ENCODE results near the gene PLPPR4. TPM values are rescaled to one million over a fixed set of nuclear protein-coding genes. Genes with fewer than 3 reads are reported as not detected.

PLPPR4 gene
- total RNA-seq, 2 experiments from 2014 or later: not detected

DNA sequence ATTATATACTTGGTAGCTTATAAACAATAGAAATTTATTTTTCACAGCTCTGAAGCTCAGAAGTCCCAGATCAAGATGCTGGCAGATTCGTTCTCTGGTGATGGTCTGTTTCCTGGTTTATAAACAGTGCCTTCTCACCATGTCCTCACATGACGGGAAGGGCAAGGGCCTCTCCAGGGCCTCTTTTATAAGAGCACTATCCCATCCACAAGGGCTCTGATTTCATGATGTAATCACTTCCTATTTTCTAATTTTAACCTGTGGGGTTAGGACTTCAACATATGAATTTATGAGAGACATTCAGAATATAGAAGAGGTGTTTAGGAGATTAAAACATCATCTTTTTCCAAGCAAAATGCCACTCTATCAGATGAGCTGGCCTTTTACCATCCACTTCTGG lies 32.1 kb upstream of the PLPPR4 start:
- no peaks in the 10 kb centered on the region for H3K4me1 Mint-ChIP-seq (ENCODE audit: low read depth)
- H3K9me3 ChIP-seq (ENCODE audit: control insufficient read depth in 1 of 2, insufficient read depth in 1 of 2, low read length in 2 of 2): no peaks in the 10 kb centered on the region

DNA sequence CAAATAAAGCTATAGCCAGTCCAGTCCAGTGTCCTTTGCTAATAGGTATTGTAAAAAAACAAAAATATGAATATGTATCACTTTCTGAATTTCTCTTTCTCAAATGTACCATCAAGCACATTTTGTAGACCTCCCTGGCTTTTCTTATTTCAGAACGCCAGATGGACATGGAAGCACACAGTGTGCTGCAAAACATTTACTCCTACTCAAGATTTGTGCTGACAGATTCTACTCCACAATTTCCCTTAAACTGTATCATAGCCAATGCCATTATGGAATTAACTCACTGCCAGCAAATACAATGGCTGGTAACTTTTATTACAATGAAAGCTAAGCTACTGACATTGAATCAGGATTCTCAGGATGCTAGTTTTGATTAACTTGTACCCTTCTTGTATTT lies 30.8 kb upstream of the PLPPR4 start:
- ChIA-PET CTCF (no interaction called here), POLR2A (no interaction called here)
- Mint-ChIP-seq H3K9me3 (no peaks in the 10 kb centered on the region), H3K4me3 (no peak overlapping the region), H3K27ac (no peak overlapping the region), H3K4me1 (ENCODE audit: low read depth) (no peaks in the 10 kb centered on the region), H3K36me3 (ENCODE audit: low read depth) (no peaks in the 10 kb centered on the region), H3K27me3 (no peaks in the 10 kb centered on the region)
- DNase-seq (no peak), ATAC-seq (ENCODE audit: poor library complexity) (no peak)
- H3K4me3 ChIP-seq (ENCODE audit: low read length): no peak overlapping the region
- H3K4me1 ChIP-seq (ENCODE audit: insufficient read depth, low read length): no peaks in the 10 kb centered on the region
- intact Hi-C loops (cut with DNase I, micrococcal nuclease): no loop called here
- no peak for TF ChIP-seq CTCF (IDR thresholded peaks at IDR 0.05)
- H3K27me3 ChIP-seq (ENCODE audit: control insufficient read depth in 1 of 2, insufficient read depth in 2 of 2, low read length in 2 of 2): no peaks in the 10 kb centered on the region
- H3K27ac ChIP-seq (ENCODE audit: low read depth in 1 of 2, low read length in 2 of 2): no peak overlapping the region
- H3K9me3 ChIP-seq (ENCODE audit: control insufficient read depth in 1 of 2, insufficient read depth in 1 of 2, low read length in 2 of 2): no peaks in the 10 kb centered on the region
- H3K36me3 ChIP-seq (ENCODE audit: insufficient read depth, low read length): no peaks in the 10 kb centered on the region

More for the DNA sequence above, 32.1 kb upstream of the PLPPR4 start:
- ChIA-PET POLR2A (no interaction called here), CTCF (interaction anchor here (0.6 kb wide), 1 partner anchor 32 kb away, joined by 3 read pairs; the partner anchor contains the start of gene PLPPR4)
- Histone ChIP-seq H3K36me3 (ENCODE audit: insufficient read depth, low read length) (no peaks in the 10 kb centered on the region), H3K27me3 (ENCODE audit: control insufficient read depth in 1 of 2, insufficient read depth in 2 of 2, low read length in 2 of 2) (no peaks in the 10 kb centered on the region), H3K4me1 (ENCODE audit: insufficient read depth, low read length) (no peaks in the 10 kb centered on the region), H3K4me3 (ENCODE audit: low read length) (no peak overlapping the region), H3K27ac (ENCODE audit: low read depth in 1 of 2, low read length in 2 of 2) (no peak overlapping the region)
- no peak overlapping the region for H3K4me3 Mint-ChIP-seq
- H3K36me3 Mint-ChIP-seq (ENCODE audit: low read depth): no peaks in the 10 kb centered on the region
- DNase-seq: peak in 1 of 14 experiments; percentile 0
- no peaks in the 10 kb centered on the region for H3K27me3 Mint-ChIP-seq
- no peak overlapping the region for H3K27ac Mint-ChIP-seq
- ATAC-seq (ENCODE audit: poor library complexity): no peak
- no peaks in the 10 kb centered on the region for H3K9me3 Mint-ChIP-seq
- no peak for TF ChIP-seq CTCF (IDR thresholded peaks at IDR 0.05)
- intact Hi-C loops (cut with DNase I, micrococcal nuclease): no loop called here

- no peaks in the 10 kb centered on the region for H3K9me3 Mint-ChIP-seq
- no peaks in the 10 kb centered on the region for H3K4me1 Mint-ChIP-seq (ENCODE audit: low read depth)
- POLR2A ChIA-PET: no interaction called here
- intact Hi-C loops (cut with DNase I, micrococcal nuclease): no loop called here
- Histone ChIP-seq H3K27ac (ENCODE audit: low read depth in 1 of 2, low read length in 2 of 2) (no peak overlapping the region), H3K4me1 (ENCODE audit: insufficient read depth, low read length) (no peaks in the 10 kb centered on the region), H3K4me3 (ENCODE audit: low read length) (no peak overlapping the region), H3K36me3 (ENCODE audit: insufficient read depth, low read length) (no peaks in the 10 kb centered on the region), H3K27me3 (ENCODE audit: control insufficient read depth in 1 of 2, insufficient read depth in 2 of 2, low read length in 2 of 2) (no peaks in the 10 kb centered on the region), H3K9me3 (ENCODE audit: control insufficient read depth in 1 of 2, insufficient read depth in 1 of 2, low read length in 2 of 2) (no peaks in the 10 kb centered on the region)
- no peaks in the 10 kb centered on the region for H3K36me3 Mint-ChIP-seq (ENCODE audit: low read depth)
- no peak overlapping the region for H3K4me3 Mint-ChIP-seq
- DNase-seq (no peak), ATAC-seq (ENCODE audit: poor library complexity) (no peak)
- TF ChIP-seq CTCF (IDR thresholded peaks at IDR 0.05): no peak
- peaks cover under 1% of the 10 kb centered on the region for H3K27me3 Mint-ChIP-seq
- CTCF ChIA-PET: no interaction called here
- H3K27ac Mint-ChIP-seq: no peak overlapping the region
Observed at GRCh38 chr1:99236756-99237155, 27.5 kb upstream of the PLPPR4 start.

Measured in CD4-positive, alpha-beta T cell (primary cell).